Testis (tissue), 3 donors: ENCODE measurements around the gene DNAJC4. TPM values are rescaled to one million over a fixed set of nuclear protein-coding genes. Genes with fewer than 3 reads are reported as not detected.

Source experiments
- DNase-seq: peaks from one replicate; pipeline ENCODE4 v3.0.0-alpha.2; 2019
- H3K27ac ChIP-seq, 2 donors: fragments of 200-600 bp; sonication (generic); one replicate each; pipeline ENCODE4 v1.5.1; 2019
- H3K27me3 ChIP-seq: fragments of 200-600 bp; sonication (generic); one replicate; pipeline ENCODE4 v1.5.1; 2019
- H3K36me3 ChIP-seq: fragments of 200-600 bp; sonication (generic); one replicate; pipeline ENCODE4 v1.5.1; 2017; ENCODE audit warnings: low read depth; ENCODE audit errors: missing control alignments
- H3K4me1 ChIP-seq: fragments of 200-600 bp; sonication (generic); one replicate; pipeline ENCODE4 v1.5.1; 2019
- H3K4me3 ChIP-seq, 2 donors: fragments of 200-600 bp; sonication (generic); one replicate each; pipeline ENCODE4 v1.5.1; 2017 to 2019
- H3K9me3 ChIP-seq: fragments of 200-600 bp; sonication (generic); one replicate; pipeline ENCODE4 v1.5.1; 2017
- CTCF ChIP-seq, 3 experiments: fragments of 450-650 bp in 2 of 3; fragments of 200-600 bp in 1 of 3; sonication (generic) in 1 of 3; IDR thresholded peaks; one replicate each; pipeline ENCODE4 v1.5.1; 2016 to 2019; ENCODE audit warnings: antibody characterized with exemption in 3 of 3, mild to moderate bottlenecking in 2 of 3, moderate library complexity in 1 of 3
- POLR2A ChIP-seq: fragments of 450-650 bp; IDR thresholded peaks from one replicate; pipeline ENCODE4 v1.6.1; 2017; ENCODE audit warnings: antibody characterized with exemption, mild to moderate bottlenecking, moderate library complexity
- WGBS, 2 donors: methylation state at CpG; one replicate each; pipeline ENCODE4 v1.1.5; 2018; 5-methylcytosine and 5-hydroxymethylcytosine counted together
- intact Hi-C: fragments of 100-400 bp; cut with DNase I; formaldehyde crosslinking; loops from one replicate; pipeline ENCODE4 v1.15.1; 2023; ENCODE audit warnings: low total_unique reads
- polyA plus RNA-seq: library from polyadenylated mRNA; stranded (reverse); fragments of 350-450 nt; fragmentation: Illumina TruSeq; extraction: RNeasy Lipid Tissue Mini Kit (QIAGEN cat#74804); gene quantifications from one replicate; pipeline ENCODE4 v1.2.3, GENCODE V29; 2014; ENCODE audit warnings: low read depth, low replicate concordance; ENCODE audit not compliant: insufficient read depth
- total RNA-seq, 2 donors: library from RNA; depleted of rRNA; stranded (reverse); fragments of >200 nt; gene quantifications; one replicate each; pipeline ENCODE4 v1.2.3, GENCODE V29; 2016

Gene DNAJC4
- total and polyA plus RNA-seq, 3 donors from 2014 or later: 105 to 303 (median 254) TPM

GRCh38 chr11:64275841-64276240, 45.5 kb downstream of the DNAJC4 start:
- intact Hi-C loops: no loop called here
- 82 to 88% methylated on average over 2 of the region's 2 CpGs for WGBS, 2 donors
- no peak overlapping the region for H3K27ac ChIP-seq
- peaks cover 13% of the 10 kb centered on the region for H3K4me1 ChIP-seq
- TF ChIP-seq POLR2A: no peak
- TF ChIP-seq CTCF (IDR thresholded peaks at IDR 0.05): no peak
- H3K36me3 ChIP-seq: no peaks in the 10 kb centered on the region
- H3K27me3 ChIP-seq: no peaks in the 10 kb centered on the region
- DNase-seq: no peak
- no peak overlapping the region for H3K4me3 ChIP-seq
- no peaks in the 10 kb centered on the region for H3K9me3 ChIP-seq

DNA sequence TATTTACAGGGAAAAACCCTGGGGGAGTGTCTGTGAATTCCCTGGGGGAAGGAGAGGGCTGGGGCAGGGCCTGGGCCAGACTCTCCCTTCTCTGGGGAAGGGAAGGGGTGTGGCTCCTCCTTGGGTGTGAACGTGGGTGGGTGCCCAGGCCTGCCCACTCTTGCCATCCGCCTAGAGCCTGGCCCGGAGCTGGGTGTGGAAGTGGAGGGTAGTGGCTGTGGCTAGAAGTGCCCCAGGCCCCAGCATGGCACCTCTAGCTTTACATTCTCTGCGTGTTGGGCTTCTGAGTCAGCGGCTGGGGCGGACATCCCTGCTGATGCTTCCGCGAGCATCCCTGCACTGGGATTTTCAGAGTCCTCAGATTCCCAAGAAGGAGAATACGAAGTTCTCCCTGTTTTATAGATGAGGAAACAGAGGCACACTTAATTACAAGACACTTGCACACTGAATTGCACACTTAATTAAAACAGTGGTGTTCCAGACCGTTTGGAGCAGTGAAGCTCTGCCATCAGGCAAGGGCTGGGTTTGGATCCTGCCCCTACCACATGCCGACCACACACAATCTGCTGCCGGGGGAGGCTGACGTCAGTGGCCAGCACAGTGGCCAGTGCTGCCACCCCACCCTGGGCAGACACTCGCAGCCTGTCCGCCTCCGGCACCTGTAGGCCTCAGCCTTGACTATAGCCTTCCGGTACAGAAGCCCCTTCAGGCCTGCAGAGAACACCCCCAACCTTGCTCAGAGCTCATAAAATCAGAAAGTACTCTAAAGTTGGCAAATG, 46.5 kb downstream of the DNAJC4 start:
- Histone ChIP-seq H3K36me3 (no peaks in the 10 kb centered on the region), H3K27ac (no peak overlapping the region), H3K4me1 (peaks cover 7% of the 10 kb centered on the region), H3K27me3 (no peaks in the 10 kb centered on the region), H3K4me3 (no peak overlapping the region), H3K9me3 (no peaks in the 10 kb centered on the region)
- intact Hi-C loops: no loop called here
- 81 to 83% methylated on average over 15 to 17 of the region's 17 CpGs for WGBS, 2 donors
- no peak for DNase-seq
- TF ChIP-seq POLR2A (no peak), CTCF (IDR thresholded peaks at IDR 0.05) (no peak)

- Histone ChIP-seq H3K27ac (no peak overlapping the region), H3K27me3 (no peaks in the 10 kb centered on the region), H3K4me3 (no peak overlapping the region), H3K9me3 (no peaks in the 10 kb centered on the region), H3K36me3 (no peaks in the 10 kb centered on the region), H3K4me1 (peaks cover 7% of the 10 kb centered on the region)
- TF ChIP-seq POLR2A (no peak), CTCF (IDR thresholded peaks at IDR 0.05) (no peak)
- DNase-seq: no peak
- 76 to 86% methylated on average over 4 to 8 of the region's 8 CpGs for WGBS, 2 donors
- intact Hi-C loops: no loop called here
Measured at GRCh38 chr11:64278576-64279190, 48.3 kb downstream of the DNAJC4 start.

GRCh38 chr11:64281957-64282770, 51.8 kb downstream of the DNAJC4 start:
- Histone ChIP-seq H3K4me1 (peaks cover 23% of the 10 kb centered on the region), H3K36me3 (no peaks in the 10 kb centered on the region), H3K4me3 (no peak overlapping the region), H3K27me3 (no peaks in the 10 kb centered on the region), H3K27ac (no peak overlapping the region), H3K9me3 (no peaks in the 10 kb centered on the region)
- 93 to 94% methylated on average over 22 of the region's 22 CpGs for WGBS, 2 donors
- no peak for DNase-seq
- intact Hi-C loops: no loop called here
- TF ChIP-seq CTCF (IDR thresholded peaks at IDR 0.05) (no peak), POLR2A (no peak)
